SK-N-SH (cell line): ENCODE data around the gene ATXN7. TPM values are rescaled to one million over a fixed set of nuclear protein-coding genes. Genes with fewer than 3 reads are reported as not detected.

ENCODE experiments used
- CTCF ChIA-PET: fragments of 300-600, 350-600 bp; formaldehyde crosslinking; extraction: SDS; loops from one replicate; lab custom pipeline; 2021; lab: Yijun Ruan, JAX
- POLR2A ChIA-PET: fragments of 350-600 bp; sonication (Branson Sonifier 250); formaldehyde crosslinking; extraction: SDS; loops from one replicate; lab custom pipeline; 2020; ENCODE audit warnings: antibody characterized with exemption, inconsistent platforms; lab: Yijun Ruan, JAX
- DNase-seq: peaks from one replicate; pipeline ENCODE4 v3.0.0; 2012
- H2AFZ ChIP-seq: fragments of 200-600 bp; sonication (generic); 2 replicates; pipeline ENCODE4 v1.8.1; 2016; ENCODE audit warnings: antibody characterized with exemption, mild to moderate bottlenecking, low read depth
- H3F3A ChIP-seq: fragments of 200-600 bp; sonication (generic); replicated peaks from 2 replicates; pipeline ENCODE3; 2016; ENCODE audit warnings: antibody characterized with exemption, mild to moderate bottlenecking; ENCODE audit not compliant: insufficient read depth
- H3K27ac ChIP-seq, 2 experiments: fragments of 200-500 bp in 1 of 2; fragments of 200-600 bp in 1 of 2; sonication (Bioruptor generic) in 1 of 2; sonication (generic), shearing (Covaris generic) in 1 of 2; 2 replicates each; pipeline versions ENCODE4 v1.5.1 to v1.6.1; 2014 to 2016; ENCODE audit warnings: low read depth in 2 of 2, inconsistent platforms in 1 of 2, low read length in 1 of 2, mild to moderate bottlenecking in 1 of 2, mixed read lengths in 1 of 2
- H3K27me3 ChIP-seq: fragments of 200-600 bp; sonication (generic), shearing (Covaris generic); 2 replicates; pipeline ENCODE4 v1.6.1; 2016; ENCODE audit warnings: mixed run types; ENCODE audit not compliant: insufficient read depth
- H3K36me3 ChIP-seq, 2 experiments: fragments of 200-500 bp in 1 of 2; fragments of 200-600 bp in 1 of 2; sonication (Bioruptor generic) in 1 of 2; sonication (generic) in 1 of 2; replicated peaks in 1 of 2; 2 replicates each; pipeline versions ENCODE3 to v1.5.1; 2014 to 2016; ENCODE audit warnings: low read length in 1 of 2, mild to moderate bottlenecking in 1 of 2; ENCODE audit not compliant: insufficient read depth in 2 of 2, control insufficient read depth in 1 of 2
- H3K4me1 ChIP-seq, 2 experiments: fragments of 200-500 bp in 1 of 2; fragments of 200-600 bp in 1 of 2; sonication (Bioruptor generic) in 1 of 2; sonication (generic), shearing (Covaris generic) in 1 of 2; 2 replicates each; pipeline versions ENCODE4 v1.5.1 to v1.6.1; 2014 to 2016; ENCODE audit warnings: low read depth in 1 of 2, low read length in 1 of 2, mixed run types in 1 of 2; ENCODE audit not compliant: insufficient read depth in 2 of 2, control insufficient read depth in 1 of 2
- H3K4me2 ChIP-seq: fragments of 200-600 bp; sonication (generic), shearing (Covaris generic); 2 replicates; pipeline ENCODE4 v1.6.1; 2017; ENCODE audit warnings: mixed run types
- H3K4me3 ChIP-seq, 2 experiments: fragments of 200-500 bp in 1 of 2; fragments of 200-600 bp in 1 of 2; sonication (Bioruptor generic) in 1 of 2; sonication (generic), shearing (Covaris generic) in 1 of 2; 2 replicates each; pipeline versions ENCODE4 v1.5.1 to v1.8.1; 2014 to 2016; ENCODE audit warnings: low read depth in 2 of 2, inconsistent platforms in 1 of 2, low read length in 1 of 2, mild to moderate bottlenecking in 1 of 2, mixed read lengths in 1 of 2, moderate library complexity in 1 of 2
- H3K79me2 ChIP-seq: fragments of 200-600 bp; sonication (generic); 2 replicates; pipeline ENCODE4 v1.8.1; 2017; ENCODE audit warnings: mild to moderate bottlenecking; ENCODE audit not compliant: insufficient read depth
- H3K9ac ChIP-seq: fragments of 200-600 bp; sonication (generic); 2 replicates; pipeline ENCODE4 v1.6.1; 2017; ENCODE audit warnings: mixed run types
- H3K9me2 ChIP-seq: fragments of 200-600 bp; sonication (generic); 2 replicates; pipeline ENCODE4 v1.6.1; 2017; ENCODE audit warnings: mixed run types
- H3K9me3 ChIP-seq: fragments of 200-600 bp; sonication (generic); 2 replicates; pipeline ENCODE4 v1.6.1; 2017; ENCODE audit warnings: mixed run types, mild to moderate bottlenecking, moderate library complexity
- H4K20me1 ChIP-seq: fragments of 200-600 bp; sonication (generic); 2 replicates; pipeline ENCODE4 v1.6.1; 2017; ENCODE audit warnings: mild to moderate bottlenecking, mixed run types; ENCODE audit not compliant: insufficient read depth
- EP300 ChIP-seq, 2 experiments: IDR thresholded peaks; 2 replicates each; pipeline versions ENCODE4 v1.4.0 to v1.6.1; 2012; ENCODE audit warnings: borderline replicate concordance in 1 of 2, low read depth in 1 of 2, low read length in 1 of 2
- FOSL2 ChIP-seq: IDR thresholded peaks from 2 replicates; pipeline ENCODE4 v1.4.0; 2012; ENCODE audit warnings: low read depth, mild to moderate bottlenecking, moderate library complexity, borderline replicate concordance
- GABPA ChIP-seq: IDR thresholded peaks from 2 replicates; pipeline ENCODE4 v1.4.0; 2012; ENCODE audit warnings: low read depth, mild to moderate bottlenecking
- JUND ChIP-seq: IDR thresholded peaks from 2 replicates; pipeline ENCODE4 v1.4.0; 2012
- NFIC ChIP-seq: IDR thresholded peaks from 2 replicates; pipeline ENCODE4 v1.4.0; 2012; ENCODE audit warnings: borderline replicate concordance
- RCOR1 ChIP-seq: fragments of 150-350 bp; IDR thresholded peaks from 2 replicates; pipeline ENCODE4 v1.6.1; 2017; ENCODE audit warnings: antibody characterized with exemption, low read length
- RFX5 ChIP-seq: IDR thresholded peaks from 2 replicates; pipeline ENCODE4 v1.6.1; 2012; ENCODE audit warnings: mild to moderate bottlenecking, improper control_type of control experiment, low read length
- SIN3A ChIP-seq: IDR thresholded peaks from 2 replicates; pipeline ENCODE4 v1.6.1; 2012; ENCODE audit warnings: low read depth, mild to moderate bottlenecking, low read length, moderate library complexity, borderline replicate concordance
- WGBS: methylation state at CpG from one replicate; pipeline ENCODE4 v1.1.6; 2017; ENCODE audit warnings: low lambda C conversion rate; 5-methylcytosine and 5-hydroxymethylcytosine counted together
- polyA plus RNA-seq, 3 experiments: library from polyadenylated mRNA; depleted of rRNA; stranded (reverse); fragments of >200 nt; gene quantifications; 2 replicates each; pipeline ENCODE4 v1.2.3, GENCODE V29; 2012
- TF ChIP-seq, protein P1 (sequence below): IDR thresholded peaks from 2 replicates; pipeline ENCODE4 v1.4.0; 2012; ENCODE audit warnings: low read depth
- TF ChIP-seq, protein P2 (sequence below): IDR thresholded peaks from 2 replicates; pipeline ENCODE4 v1.6.1; 2012; ENCODE audit warnings: mild to moderate bottlenecking, low read depth, low read length, moderate library complexity
- TF ChIP-seq, protein P3 (sequence below): fragments of 150-350 bp; IDR thresholded peaks from 2 replicates; pipeline ENCODE4 v1.6.1; 2017; ENCODE audit warnings: antibody characterized with exemption, low read length, low read depth, borderline replicate concordance
- TF ChIP-seq, protein P4 (sequence below): IDR thresholded peaks from 2 replicates; pipeline ENCODE4; 2012
- TF ChIP-seq, protein P5 (sequence below): fragments of 200-600 bp; sonication (generic); IDR thresholded peaks from 2 replicates; pipeline ENCODE4 v1.6.1; 2017; ENCODE audit warnings: antibody characterized with exemption, mild to moderate bottlenecking, moderate library complexity

Gene ATXN7
- polyA plus RNA-seq, 1 of the 3 experiments (the other 2 are of a cell fraction), result 6.2 TPM

DNA sequence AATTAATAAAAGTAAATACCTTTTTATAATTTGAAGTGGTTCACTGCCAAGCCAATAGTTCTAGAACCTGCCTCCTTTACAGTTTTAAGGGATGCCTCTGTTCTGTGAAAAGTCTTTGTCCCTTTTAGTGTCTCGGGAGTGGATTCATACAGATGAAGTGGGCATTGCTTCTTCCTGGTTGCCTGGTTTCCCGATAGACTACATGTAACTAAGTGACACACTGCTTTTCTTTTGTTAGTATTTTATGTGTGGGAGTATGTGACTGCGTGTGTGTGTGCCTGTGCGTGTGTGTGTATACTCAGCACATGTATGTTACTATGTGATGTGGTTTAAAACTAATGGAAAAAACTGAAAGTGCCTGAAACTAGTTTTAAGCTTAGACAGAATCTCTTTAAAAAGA, 138.6 kb downstream of the ATXN7 start:
- H3K27me3 ChIP-seq, result no peaks in the 10 kb centered on the region
- H2AFZ ChIP-seq, result no peak overlapping the region
- 91% methylated on average over 4 of the region's 4 CpGs for WGBS
- no peak overlapping the region for H3K4me3 ChIP-seq
- H3K9ac ChIP-seq, result no peak overlapping the region
- 0 out of 2 replicates have a peak, but pooled peaks cover 2% of the 10 kb centered on the region for H3K79me2 ChIP-seq
- H3K27ac ChIP-seq, result no peak overlapping the region
- TF ChIP-seq, protein P1, sequence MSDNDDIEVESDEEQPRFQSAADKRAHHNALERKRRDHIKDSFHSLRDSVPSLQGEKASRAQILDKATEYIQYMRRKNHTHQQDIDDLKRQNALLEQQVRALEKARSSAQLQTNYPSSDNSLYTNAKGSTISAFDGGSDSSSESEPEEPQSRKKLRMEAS, result no peak
- TF ChIP-seq NFIC (no peak), FOSL2 (no peak), GABPA (no peak), EP300 (IDR thresholded peaks at IDR 0.05; ENCODE audit: borderline replicate concordance in 1 of 2, low read depth in 1 of 2, low read length in 1 of 2) (no peak)
- TF ChIP-seq, protein P2, sequence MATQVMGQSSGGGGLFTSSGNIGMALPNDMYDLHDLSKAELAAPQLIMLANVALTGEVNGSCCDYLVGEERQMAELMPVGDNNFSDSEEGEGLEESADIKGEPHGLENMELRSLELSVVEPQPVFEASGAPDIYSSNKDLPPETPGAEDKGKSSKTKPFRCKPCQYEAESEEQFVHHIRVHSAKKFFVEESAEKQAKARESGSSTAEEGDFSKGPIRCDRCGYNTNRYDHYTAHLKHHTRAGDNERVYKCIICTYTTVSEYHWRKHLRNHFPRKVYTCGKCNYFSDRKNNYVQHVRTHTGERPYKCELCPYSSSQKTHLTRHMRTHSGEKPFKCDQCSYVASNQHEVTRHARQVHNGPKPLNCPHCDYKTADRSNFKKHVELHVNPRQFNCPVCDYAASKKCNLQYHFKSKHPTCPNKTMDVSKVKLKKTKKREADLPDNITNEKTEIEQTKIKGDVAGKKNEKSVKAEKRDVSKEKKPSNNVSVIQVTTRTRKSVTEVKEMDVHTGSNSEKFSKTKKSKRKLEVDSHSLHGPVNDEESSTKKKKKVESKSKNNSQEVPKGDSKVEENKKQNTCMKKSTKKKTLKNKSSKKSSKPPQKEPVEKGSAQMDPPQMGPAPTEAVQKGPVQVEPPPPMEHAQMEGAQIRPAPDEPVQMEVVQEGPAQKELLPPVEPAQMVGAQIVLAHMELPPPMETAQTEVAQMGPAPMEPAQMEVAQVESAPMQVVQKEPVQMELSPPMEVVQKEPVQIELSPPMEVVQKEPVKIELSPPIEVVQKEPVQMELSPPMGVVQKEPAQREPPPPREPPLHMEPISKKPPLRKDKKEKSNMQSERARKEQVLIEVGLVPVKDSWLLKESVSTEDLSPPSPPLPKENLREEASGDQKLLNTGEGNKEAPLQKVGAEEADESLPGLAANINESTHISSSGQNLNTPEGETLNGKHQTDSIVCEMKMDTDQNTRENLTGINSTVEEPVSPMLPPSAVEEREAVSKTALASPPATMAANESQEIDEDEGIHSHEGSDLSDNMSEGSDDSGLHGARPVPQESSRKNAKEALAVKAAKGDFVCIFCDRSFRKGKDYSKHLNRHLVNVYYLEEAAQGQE, result no peak
- TF ChIP-seq, protein P3, sequence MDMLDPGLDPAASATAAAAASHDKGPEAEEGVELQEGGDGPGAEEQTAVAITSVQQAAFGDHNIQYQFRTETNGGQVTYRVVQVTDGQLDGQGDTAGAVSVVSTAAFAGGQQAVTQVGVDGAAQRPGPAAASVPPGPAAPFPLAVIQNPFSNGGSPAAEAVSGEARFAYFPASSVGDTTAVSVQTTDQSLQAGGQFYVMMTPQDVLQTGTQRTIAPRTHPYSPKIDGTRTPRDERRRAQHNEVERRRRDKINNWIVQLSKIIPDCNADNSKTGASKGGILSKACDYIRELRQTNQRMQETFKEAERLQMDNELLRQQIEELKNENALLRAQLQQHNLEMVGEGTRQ, result no peak
- ChIA-PET CTCF (interaction anchor here (1.0 to 1.1 kb wide), 2 partner anchors 21 to 51 kb away, joined by 3 to 4 read pairs; partner anchors contain the start of gene PSMD6), POLR2A (no interaction called here)
- H3K9me3 ChIP-seq, result no peaks in the 10 kb centered on the region
- 0 out of 2 replicates have a peak, but pooled peaks cover 3% of the 10 kb centered on the region for H4K20me1 ChIP-seq
- no peaks in the 10 kb centered on the region for H3K9me2 ChIP-seq
- H3K36me3 ChIP-seq, result peaks cover 87 to 89% of the 10 kb centered on the region in 2 experiments
- no peaks in the 10 kb centered on the region for H3K4me1 ChIP-seq
- H3F3A ChIP-seq, result no peaks in the 10 kb centered on the region
- no peak for DNase-seq
- H3K4me2 ChIP-seq, result no peak overlapping the region

DNA sequence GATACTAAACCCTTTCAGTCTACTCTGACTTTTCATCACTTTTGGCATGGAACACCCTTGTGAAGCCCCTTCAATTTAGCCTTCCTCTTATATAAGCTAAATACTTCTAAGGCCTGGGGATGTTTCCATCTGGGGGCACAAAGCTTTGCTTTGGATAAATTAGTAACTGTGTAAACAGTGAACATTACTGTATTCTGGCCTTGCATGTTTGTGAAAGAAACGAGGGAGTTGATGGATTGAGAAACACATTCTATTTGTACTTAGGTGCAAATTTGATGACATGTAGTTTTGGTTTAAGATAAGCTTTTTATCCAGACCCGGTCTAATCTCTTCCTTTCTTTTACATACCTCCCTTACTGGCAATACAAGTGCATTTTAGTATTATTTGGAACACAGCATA, 139.9 kb downstream of the ATXN7 start:
- Histone ChIP-seq H2AFZ (no peak overlapping the region), H3K79me2 (peaks cover 6% of the 10 kb centered on the region; the same call in 1 of the 2 replicates), H4K20me1 (0 out of 2 replicates have a peak, but pooled peaks cover 3% of the 10 kb centered on the region), H3K9ac (no peak overlapping the region), H3F3A (peaks cover 8% of the 10 kb centered on the region), H3K4me1 (no peaks in the 10 kb centered on the region), H3K4me2 (no peak overlapping the region), H3K9me3 (no peaks in the 10 kb centered on the region), H3K9me2 (no peaks in the 10 kb centered on the region), H3K36me3 (peaks cover 87% of the 10 kb centered on the region in 2 experiments), H3K27me3 (no peaks in the 10 kb centered on the region), H3K27ac (no peak overlapping the region), H3K4me3 (no peak overlapping the region)
- ChIA-PET CTCF (interaction anchor here (1.1 to 1.5 kb wide), 2 partner anchors 10 to 19 kb away, joined by 4 to 13 read pairs; partner anchors contain the start of gene PSMD6), POLR2A (interaction anchor here (1.1 kb wide), 1 partner anchor 9 kb away, joined by 5 read pairs; no protein-coding TSS in a partner anchor)
- TF ChIP-seq EP300 (IDR thresholded peaks at IDR 0.05; ENCODE audit: borderline replicate concordance in 1 of 2, low read depth in 1 of 2, low read length in 1 of 2) (no peak), SIN3A (no peak), JUND (no peak), RFX5 (no peak), RCOR1 (no peak)
- TF ChIP-seq, protein P4, sequence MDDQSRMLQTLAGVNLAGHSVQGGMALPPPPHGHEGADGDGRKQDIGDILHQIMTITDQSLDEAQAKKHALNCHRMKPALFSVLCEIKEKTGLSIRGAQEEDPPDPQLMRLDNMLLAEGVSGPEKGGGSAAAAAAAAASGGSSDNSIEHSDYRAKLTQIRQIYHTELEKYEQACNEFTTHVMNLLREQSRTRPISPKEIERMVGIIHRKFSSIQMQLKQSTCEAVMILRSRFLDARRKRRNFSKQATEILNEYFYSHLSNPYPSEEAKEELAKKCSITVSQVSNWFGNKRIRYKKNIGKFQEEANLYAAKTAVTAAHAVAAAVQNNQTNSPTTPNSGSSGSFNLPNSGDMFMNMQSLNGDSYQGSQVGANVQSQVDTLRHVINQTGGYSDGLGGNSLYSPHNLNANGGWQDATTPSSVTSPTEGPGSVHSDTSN, result no peak
- TF ChIP-seq, protein P3, result no peak
- TF ChIP-seq, protein P5, sequence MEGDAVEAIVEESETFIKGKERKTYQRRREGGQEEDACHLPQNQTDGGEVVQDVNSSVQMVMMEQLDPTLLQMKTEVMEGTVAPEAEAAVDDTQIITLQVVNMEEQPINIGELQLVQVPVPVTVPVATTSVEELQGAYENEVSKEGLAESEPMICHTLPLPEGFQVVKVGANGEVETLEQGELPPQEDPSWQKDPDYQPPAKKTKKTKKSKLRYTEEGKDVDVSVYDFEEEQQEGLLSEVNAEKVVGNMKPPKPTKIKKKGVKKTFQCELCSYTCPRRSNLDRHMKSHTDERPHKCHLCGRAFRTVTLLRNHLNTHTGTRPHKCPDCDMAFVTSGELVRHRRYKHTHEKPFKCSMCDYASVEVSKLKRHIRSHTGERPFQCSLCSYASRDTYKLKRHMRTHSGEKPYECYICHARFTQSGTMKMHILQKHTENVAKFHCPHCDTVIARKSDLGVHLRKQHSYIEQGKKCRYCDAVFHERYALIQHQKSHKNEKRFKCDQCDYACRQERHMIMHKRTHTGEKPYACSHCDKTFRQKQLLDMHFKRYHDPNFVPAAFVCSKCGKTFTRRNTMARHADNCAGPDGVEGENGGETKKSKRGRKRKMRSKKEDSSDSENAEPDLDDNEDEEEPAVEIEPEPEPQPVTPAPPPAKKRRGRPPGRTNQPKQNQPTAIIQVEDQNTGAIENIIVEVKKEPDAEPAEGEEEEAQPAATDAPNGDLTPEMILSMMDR, result no peak
- no peak for DNase-seq
- WGBS, result 96% methylated on average over 2 of the region's 2 CpGs
